Measurements from ENCODE around the gene LRRC18. TPM values are rescaled to one million over a fixed set of nuclear protein-coding genes. Genes with fewer than 3 reads are reported as not detected.

Gene LRRC18
- total RNA-seq, 1 experiment from 2014 or later: not detected

- POLR2A ChIA-PET (ENCODE audit: unreplicated experiment): no interaction called here
- Histone ChIP-seq H4K20me1 (ENCODE audit: low read length) (no peaks in the 10 kb centered on the region), H3K36me3 (ENCODE audit: low read depth, low read length) (no peaks in the 10 kb centered on the region), H3K4me3 (ENCODE audit: low read length) (no peak overlapping the region), H2AFZ (ENCODE audit: low read length) (no peak overlapping the region), H3K9me2 (replicated peaks; ENCODE audit: low read length) (no peaks in the 10 kb centered on the region), H3K9me3 (ENCODE audit: low read length) (no peaks in the 10 kb centered on the region), H3K4me1 (ENCODE audit: insufficient read depth, low read length) (no peaks in the 10 kb centered on the region), H3K9ac (ENCODE audit: low read length) (no peak overlapping the region), H3K27me3 (ENCODE audit: low read length) (peaks cover 28% of the 10 kb centered on the region; the same call in 1 of the 2 replicates), H3K27ac (ENCODE audit: low read length) (no peak overlapping the region), H3F3A (ENCODE audit: low read length, unreplicated experiment) (no peaks in the 10 kb centered on the region), H3K4me2 (ENCODE audit: low read length) (no peak overlapping the region), H3K79me2 (ENCODE audit: low read length) (no peaks in the 10 kb centered on the region)
- no TSS peak for BruUV-seq (replicated peaks)
- TF ChIP-seq EZH2phosphoT487 (IDR thresholded peaks at IDR 0.05; ENCODE audit: borderline replicate concordance, low read length) (no peak), EZH2 (IDR thresholded peaks at IDR 0.05; ENCODE audit: low read length, unreplicated experiment) (no peak), CTCF (conservative IDR thresholded peaks at IDR 0.05; ENCODE audit: low read depth, low read length) (no peak)
- CTCF ChIA-PET: no interaction called here
- intact Hi-C loops (cut with micrococcal nuclease): no loop called here
- DNase-seq (no peak), ATAC-seq (no peak)
These were observed 51.7 kb downstream of the LRRC18 start for GRCh38 chr10:48887982-48888381.

- POLR2A ChIA-PET (ENCODE audit: unreplicated experiment): no interaction called here
- CTCF ChIA-PET: no interaction called here
- intact Hi-C loops (cut with micrococcal nuclease): no loop called here
These were observed 54.3 kb downstream of the LRRC18 start for GRCh38 chr10:48885376-48885775.

More at GRCh38 chr10:48885376-48885775, 54.3 kb downstream of the LRRC18 start:
- H3K4me1 ChIP-seq (ENCODE audit: insufficient read depth, low read length): no peaks in the 10 kb centered on the region
- H3K36me3 ChIP-seq (ENCODE audit: low read depth, low read length): no peaks in the 10 kb centered on the region
- H3K27me3 ChIP-seq (ENCODE audit: low read length): peaks cover 38% of the 10 kb centered on the region; the same call in 1 of the 2 replicates
- H3K79me2 ChIP-seq (ENCODE audit: low read length): no peaks in the 10 kb centered on the region
- no peaks in the 10 kb centered on the region for H3K9me3 ChIP-seq (ENCODE audit: low read length)
- BruUV-seq (replicated peaks): no TSS peak
- peak; percentile 64 for DNase-seq
- H4K20me1 ChIP-seq (ENCODE audit: low read length): no peaks in the 10 kb centered on the region
- H3K9ac ChIP-seq (ENCODE audit: low read length): no peak overlapping the region
- ATAC-seq: peak; percentile 73
- H2AFZ ChIP-seq (ENCODE audit: low read length): no peak overlapping the region
- no peak overlapping the region for H3K4me3 ChIP-seq (ENCODE audit: low read length)
- TF ChIP-seq EZH2 (IDR thresholded peaks at IDR 0.05; ENCODE audit: low read length, unreplicated experiment) (no peak), CTCF (conservative IDR thresholded peaks at IDR 0.05; ENCODE audit: low read depth, low read length) (peak; percentile 70), EZH2phosphoT487 (IDR thresholded peaks at IDR 0.05; ENCODE audit: borderline replicate concordance, low read length) (no peak)
- H3F3A ChIP-seq (ENCODE audit: low read length, unreplicated experiment): no peaks in the 10 kb centered on the region
- H3K4me2 ChIP-seq (ENCODE audit: low read length): no peak overlapping the region
- H3K9me2 ChIP-seq (replicated peaks; ENCODE audit: low read length): no peaks in the 10 kb centered on the region
- no peak overlapping the region for H3K27ac ChIP-seq (ENCODE audit: low read length)
